HepG2 (cell line): ENCODE results near the gene PHF13. TPM values are rescaled to one million over a fixed set of nuclear protein-coding genes. Genes with fewer than 3 reads are reported as not detected.

Experiments
- ATF6 ChIP-seq: sonication (generic); formaldehyde crosslinking; conservative IDR thresholded peaks from 2 replicates; pipeline ENCODE4 v1.4.0; 2020; ENCODE audit warnings: missing genetic modification reagents
- DNMT1 ChIP-seq: sonication (generic); formaldehyde crosslinking; IDR thresholded peaks from 2 replicates; pipeline ENCODE4 v1.5.1; 2020; ENCODE audit warnings: mild to moderate bottlenecking, missing genetic modification reagents
- HDAC2 ChIP-seq: sonication (generic); formaldehyde crosslinking; IDR thresholded peaks from 2 replicates; pipeline ENCODE4 v1.4.0; 2020; ENCODE audit warnings: missing genetic modification reagents
- JUNB ChIP-seq: sonication (generic); formaldehyde crosslinking; IDR thresholded peaks from 2 replicates; pipeline ENCODE4 v1.8.0; 2022; ENCODE audit warnings: missing genetic modification reagents, mild to moderate bottlenecking, borderline replicate concordance
- MAZ ChIP-seq, 2 experiments: sonication (generic) in 1 of 2; formaldehyde crosslinking in 1 of 2; IDR thresholded peaks; 2 replicates each; pipeline versions ENCODE4 v1.5.0 to v1.6.1; 2012 to 2020; ENCODE audit warnings: low read depth in 2 of 2, mild to moderate bottlenecking in 2 of 2, borderline replicate concordance in 1 of 2, improper control_type of control experiment in 1 of 2, low read length in 1 of 2, missing genetic modification reagents in 1 of 2, moderate library complexity in 1 of 2
- MEIS2 ChIP-seq: sonication (generic); formaldehyde crosslinking; IDR thresholded peaks from 2 replicates; pipeline ENCODE4 v1.9.0; 2021; ENCODE audit warnings: mild to moderate bottlenecking, missing genetic modification reagents
- MTA1 ChIP-seq: sonication (generic); formaldehyde crosslinking; IDR thresholded peaks from 2 replicates; pipeline ENCODE4 v1.4.0; 2020; ENCODE audit warnings: missing genetic modification reagents, mild to moderate bottlenecking, borderline replicate concordance
- NFYB ChIP-seq: sonication (generic); formaldehyde crosslinking; IDR thresholded peaks from 2 replicates; pipeline ENCODE4 v1.4.0; 2020; ENCODE audit warnings: missing genetic modification reagents
- POLR2AphosphoS5 ChIP-seq: IDR thresholded peaks from 2 replicates; pipeline ENCODE4 v1.6.1; 2012; ENCODE audit warnings: low read depth, low read length
- SIN3B ChIP-seq: fragments of 150-350 bp; IDR thresholded peaks from 2 replicates; pipeline ENCODE4 v1.6.1; 2014; ENCODE audit warnings: low read length
- SRY ChIP-seq: sonication (generic); formaldehyde crosslinking; IDR thresholded peaks from 2 replicates; pipeline ENCODE4 v1.8.0; 2022; ENCODE audit warnings: mild to moderate bottlenecking, missing genetic modification reagents
- TFAP4 ChIP-seq: sonication (generic); IDR thresholded peaks from 2 replicates; pipeline ENCODE4 v1.6.1; 2016; ENCODE audit warnings: low read depth, borderline replicate concordance
- XRCC5 ChIP-seq: fragments of 200-400 bp; formaldehyde crosslinking; optimal IDR thresholded peaks from 2 replicates; pipeline ENCODE3; 2017; ENCODE audit warnings: mild to moderate bottlenecking, low read length
- ZFP36L1 ChIP-seq: sonication (generic); formaldehyde crosslinking; IDR thresholded peaks from 2 replicates; pipeline ENCODE4 v1.8.0; 2022; ENCODE audit warnings: mild to moderate bottlenecking, missing genetic modification reagents, moderate library complexity
- ZNF235 ChIP-seq: sonication (generic); formaldehyde crosslinking; IDR thresholded peaks from 2 replicates; pipeline ENCODE4 v1.8.1; 2023; ENCODE audit warnings: mild to moderate bottlenecking, missing genetic modification reagents, borderline replicate concordance
- ZNF331 ChIP-seq: sonication (generic); formaldehyde crosslinking; IDR thresholded peaks from 2 replicates; pipeline ENCODE4 v1.4.0; 2020; ENCODE audit warnings: missing genetic modification reagents
- ZNF569 ChIP-seq: sonication (generic); formaldehyde crosslinking; IDR thresholded peaks from 2 replicates; pipeline ENCODE4 v1.5.0; 2020; ENCODE audit warnings: mild to moderate bottlenecking, missing genetic modification reagents, moderate library complexity, borderline replicate concordance
- polyA plus RNA-seq, 8 experiments: library from polyadenylated mRNA; depleted of rRNA in 3 of 8; stranded (reverse) in 7 of 8; unstranded in 1 of 8; fragments of >200 nt; fragmentation: Illumina TruSeq in 4 of 8; extraction: Trizol in 4 of 8; gene quantifications; 2 replicates each; pipeline versions ENCODE4 v1.2.1 to v1.2.3, GENCODE V29; 2011 to 2016; ENCODE audit warnings: low read depth in 4 of 8, missing spikeins in 1 of 8, mixed read lengths in 1 of 8; ENCODE audit not compliant: insufficient read depth in 1 of 8
- total RNA-seq, 5 experiments: library from RNA; depleted of rRNA; stranded (reverse); fragments of >200 nt; fragmentation: Illumina TruSeq; extraction: Trizol; gene quantifications; 2 replicates each; pipeline ENCODE4 v1.2.3, GENCODE V29; 2016; ENCODE audit warnings: low read depth in 1 of 5

PHF13 gene
- total and polyA plus RNA-seq, 2 of the 13 experiments (the other 11 are each of a cell fraction or from before 2014, with no cell fraction given) = 4.7 to 7.4 TPM

- TF ChIP-seq MEIS2 (CRISPR knock-in tag) = 0 out of 2 replicates have a peak, but pooled peaks have one; percentile 24
- TF ChIP-seq ZNF235 (CRISPR knock-in tag) = 0 out of 2 replicates have a peak, but pooled peaks have one; percentile 51
- no peak for TF ChIP-seq JUNB (CRISPR knock-in tag)
- no peak for TF ChIP-seq NFYB
- TF ChIP-seq MTA1 (CRISPR knock-in tag) = peak; percentile 20; the same call in 1 of the 2 replicates
- TF ChIP-seq ZNF331 (CRISPR knock-in tag) = peak; percentile 11; the same call in 1 of the 2 replicates
- TF ChIP-seq HDAC2 (CRISPR knock-in tag) = 0 out of 2 replicates have a peak, but pooled peaks have one; percentile 26
- TF ChIP-seq XRCC5 = peak; percentile 39
- peak; percentile 52; the same call in 1 of the 2 replicates for TF ChIP-seq SRY
- no peak; the same call in 1 of the 2 replicates for TF ChIP-seq MAZ (IDR thresholded peaks at IDR 0.05; ENCODE audit: borderline replicate concordance, low read depth, low read length)
- TF ChIP-seq MAZ (CRISPR knock-in tag; IDR thresholded peaks at IDR 0.05; ENCODE audit: low read depth) = no peak
- 0 out of 2 replicates have a peak, but pooled peaks have one; percentile 56 for TF ChIP-seq ATF6 (CRISPR knock-in tag)
- no peak for TF ChIP-seq DNMT1 (CRISPR knock-in tag)
- peak; percentile 34; the same call in 1 of the 2 replicates for TF ChIP-seq TFAP4
- 0 out of 2 replicates have a peak, but pooled peaks have one; percentile 47 for TF ChIP-seq ZFP36L1 (CRISPR knock-in tag)
- no peak for TF ChIP-seq ZNF569 (CRISPR knock-in tag)
- TF ChIP-seq SIN3B = no peak
- no peak for TF ChIP-seq POLR2AphosphoS5
Observed at GRCh38 chr1:6612641-6613360, 730 bp upstream of the PHF13 start (continued).
